ENCODE data around the gene GPR27.
A peak's percentile ranks its signal among the peaks of the same experiment; 100 is the strongest.

GPR27 gene

GRCh38 chr3:71725271-71725991 is 28.2 kb upstream of the GPR27 start, which contains the start of gene EIF4E3:
TSS of gene EIF4E3 (minus strand) at chr3:71725402. CDS start at chr3:71725367, 35 bp downstream.
- Histone ChIP-seq H2BK12ac (ENCODE audit: low read length) (no peak within 1 kb of the TSS), H3K36me3 (ENCODE audit: control insufficient read depth in 1 of 2, insufficient read depth in 2 of 2, low read length in 2 of 2) (no peaks in the 10 kb centered on the region), H3K27me3 (ENCODE audit: insufficient read depth, low read length) (peaks cover 18% of the 10 kb centered on the region), H3K9ac (ENCODE audit: low read length) (no peak within 1 kb of the TSS), H2AFZ (ENCODE audit: insufficient read depth, low read length, poor library complexity) (peak within 1 kb of the TSS; percentile 61), H3K4me1 (ENCODE audit: control insufficient read depth in 1 of 2, insufficient read depth in 2 of 2, low read length in 2 of 2) (peaks cover 6 to 14% of the 10 kb centered on the region in 2 experiments), H3K18ac (ENCODE audit: low read length) (peak within 1 kb of the TSS; percentile 23), H2AK5ac (ENCODE audit: low read length) (no peak within 1 kb of the TSS), H3K14ac (ENCODE audit: low read length) (peak within 1 kb of the TSS; percentile 65), H3K27ac (ENCODE audit: low read depth, low read length) (no peak within 1 kb of the TSS), H4K8ac (ENCODE audit: low read depth, low read length) (peak within 1 kb of the TSS; percentile 12), H3K9me3 (ENCODE audit: insufficient read depth, low read depth, low read length) (peaks cover 3% of the 10 kb centered on the region), H2BK5ac (ENCODE audit: low read depth, low read length, poor library complexity) (no peak within 1 kb of the TSS), H4K91ac (ENCODE audit: low read depth, low read length) (no peak within 1 kb of the TSS), H3K79me1 (ENCODE audit: low read length) (no peaks in the 10 kb centered on the region), H2BK120ac (ENCODE audit: insufficient read depth, low read length, poor library complexity) (no peak within 1 kb of the TSS), H3K4me2 (ENCODE audit: low read length) (peak within 1 kb of the TSS; percentile 74), H4K12ac (ENCODE audit: low read depth, low read length) (no peak within 1 kb of the TSS), H3K4me3 (ENCODE audit: low read depth, low read length) (peak within 1 kb of the TSS; percentile 77), H3K23ac (ENCODE audit: low read length) (no peak within 1 kb of the TSS), H3K4ac (ENCODE audit: low read depth, low read length) (no peak within 1 kb of the TSS), H3K79me2 (ENCODE audit: control insufficient read depth, insufficient read depth, low read length, poor library complexity) (peaks cover 2% of the 10 kb centered on the region)
- DNase-seq = peak in 1 of 2 donors; percentile 46
- WGBS (ENCODE audit: extremely low coverage, insufficient coverage, insufficient read length) = no CpG with 5 or more reads among the region's 80 CpGs

DNA sequence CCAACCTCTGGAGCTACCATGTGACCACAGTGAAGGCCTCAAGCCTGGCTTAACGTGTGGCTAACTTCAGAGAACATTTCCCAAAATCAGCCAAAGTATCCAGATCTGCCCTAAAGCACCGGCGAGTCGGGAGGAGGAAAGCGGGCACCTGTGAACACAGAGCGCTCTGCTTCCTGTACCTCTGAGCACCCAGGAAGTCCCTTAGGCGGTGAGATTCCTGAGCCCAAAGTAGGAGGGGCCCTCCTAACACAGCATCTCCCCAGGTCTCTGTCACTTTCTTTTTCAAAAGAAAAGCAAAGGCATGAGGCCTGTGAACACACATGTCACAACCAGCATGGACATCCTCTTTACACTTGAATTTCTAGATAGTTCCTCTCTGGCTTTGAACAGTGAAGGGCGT is 27.5 kb upstream of the GPR27 start:
- Histone ChIP-seq H3K14ac (ENCODE audit: low read length) (no peak overlapping the region), H3K79me1 (ENCODE audit: low read length) (no peaks in the 10 kb centered on the region), H2BK5ac (ENCODE audit: low read depth, low read length, poor library complexity) (no peak overlapping the region), H2AK5ac (ENCODE audit: low read length) (no peak overlapping the region), H3K23ac (ENCODE audit: low read length) (no peak overlapping the region), H3K9me3 (ENCODE audit: insufficient read depth, low read depth, low read length) (peaks cover 3% of the 10 kb centered on the region), H3K79me2 (ENCODE audit: control insufficient read depth, insufficient read depth, low read length, poor library complexity) (peaks cover 2% of the 10 kb centered on the region), H3K9ac (ENCODE audit: low read length) (no peak overlapping the region), H3K4ac (ENCODE audit: low read depth, low read length) (no peak overlapping the region), H3K27me3 (ENCODE audit: insufficient read depth, low read length) (peaks cover 18% of the 10 kb centered on the region), H2BK120ac (ENCODE audit: insufficient read depth, low read length, poor library complexity) (no peak overlapping the region), H3K18ac (ENCODE audit: low read length) (no peak overlapping the region), H3K4me2 (ENCODE audit: low read length) (no peak overlapping the region), H4K8ac (ENCODE audit: low read depth, low read length) (no peak overlapping the region), H2AFZ (ENCODE audit: insufficient read depth, low read length, poor library complexity) (no peak overlapping the region), H4K12ac (ENCODE audit: low read depth, low read length) (no peak overlapping the region), H3K36me3 (ENCODE audit: control insufficient read depth in 1 of 2, insufficient read depth in 2 of 2, low read length in 2 of 2) (no peaks in the 10 kb centered on the region), H4K91ac (ENCODE audit: low read depth, low read length) (no peak overlapping the region), H3K27ac (ENCODE audit: low read depth, low read length) (no peak overlapping the region), H3K4me1 (ENCODE audit: control insufficient read depth in 1 of 2, insufficient read depth in 2 of 2, low read length in 2 of 2) (peaks cover 6 to 14% of the 10 kb centered on the region in 2 experiments), H3K4me3 (ENCODE audit: low read depth, low read length) (no peak overlapping the region), H2BK12ac (ENCODE audit: low read length) (no peak overlapping the region)
- WGBS (ENCODE audit: extremely low coverage, insufficient coverage, insufficient read length) = no CpG with 5 or more reads among the region's 8 CpGs
- DNase-seq = peak; percentile 2 to 14

- H2AFZ ChIP-seq (ENCODE audit: insufficient read depth, low read length, poor library complexity) = no peak overlapping the region
- WGBS (ENCODE audit: extremely low coverage, insufficient coverage, insufficient read length) = no CpG with 5 or more reads among the region's 4 CpGs
- no peak overlapping the region for H3K23ac ChIP-seq (ENCODE audit: low read length)
- H3K4me2 ChIP-seq (ENCODE audit: low read length) = no peak overlapping the region
- H2BK12ac ChIP-seq (ENCODE audit: low read length) = no peak overlapping the region
- H3K9ac ChIP-seq (ENCODE audit: low read length) = no peak overlapping the region
- no peak overlapping the region for H2AK5ac ChIP-seq (ENCODE audit: low read length)
- no peak overlapping the region for H3K27ac ChIP-seq (ENCODE audit: low read depth, low read length)
- no peak overlapping the region for H3K4ac ChIP-seq (ENCODE audit: low read depth, low read length)
- H4K8ac ChIP-seq (ENCODE audit: low read depth, low read length) = no peak overlapping the region
- H3K4me1 ChIP-seq (ENCODE audit: control insufficient read depth in 1 of 2, insufficient read depth in 2 of 2, low read length in 2 of 2) = peaks cover 6 to 14% of the 10 kb centered on the region in 2 experiments
- H3K79me2 ChIP-seq (ENCODE audit: control insufficient read depth, insufficient read depth, low read length, poor library complexity) = peaks cover 2% of the 10 kb centered on the region
- no peak overlapping the region for H3K14ac ChIP-seq (ENCODE audit: low read length)
- no peaks in the 10 kb centered on the region for H3K79me1 ChIP-seq (ENCODE audit: low read length)
- H3K4me3 ChIP-seq (ENCODE audit: low read depth, low read length) = no peak overlapping the region
- H3K9me3 ChIP-seq (ENCODE audit: insufficient read depth, low read depth, low read length) = peaks cover 3% of the 10 kb centered on the region
- H4K12ac ChIP-seq (ENCODE audit: low read depth, low read length) = no peak overlapping the region
- no peak overlapping the region for H2BK5ac ChIP-seq (ENCODE audit: low read depth, low read length, poor library complexity)
- no peak overlapping the region for H4K91ac ChIP-seq (ENCODE audit: low read depth, low read length)
- H3K27me3 ChIP-seq (ENCODE audit: insufficient read depth, low read length) = peaks cover 15% of the 10 kb centered on the region
- H3K36me3 ChIP-seq (ENCODE audit: control insufficient read depth in 1 of 2, insufficient read depth in 2 of 2, low read length in 2 of 2) = no peaks in the 10 kb centered on the region
- DNase-seq = no peak
- H3K18ac ChIP-seq (ENCODE audit: low read length) = no peak overlapping the region
- H2BK120ac ChIP-seq (ENCODE audit: insufficient read depth, low read length, poor library complexity) = no peak overlapping the region
Measured at GRCh38 chr3:71728632-71729342, 24.9 kb upstream of the GPR27 start.

DNA sequence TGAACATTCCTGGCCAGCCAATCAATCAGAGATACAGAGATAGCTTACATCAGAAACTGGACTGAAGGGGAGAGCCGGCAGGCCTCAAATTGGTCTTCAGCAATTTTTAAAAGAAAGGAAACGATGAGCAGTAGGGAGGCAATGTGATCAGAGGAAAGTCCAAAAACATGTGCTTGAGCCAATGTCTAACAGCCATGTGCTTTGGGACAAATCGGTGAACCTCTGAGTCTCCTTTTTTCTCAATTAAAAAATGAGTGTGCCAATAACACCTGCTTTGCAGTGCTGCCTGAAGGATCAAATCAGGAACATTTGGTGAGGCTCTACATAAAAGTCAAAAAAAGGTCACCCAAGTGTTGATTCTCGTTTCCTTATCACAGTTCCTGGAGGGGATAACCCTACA is 21.0 kb upstream of the GPR27 start:
- H4K12ac ChIP-seq (ENCODE audit: low read depth, low read length) = no peak overlapping the region
- H3K4me3 ChIP-seq (ENCODE audit: low read depth, low read length) = no peak overlapping the region
- H3K79me1 ChIP-seq (ENCODE audit: low read length) = no peaks in the 10 kb centered on the region
- no peak overlapping the region for H2AFZ ChIP-seq (ENCODE audit: insufficient read depth, low read length, poor library complexity)
- no CpG with 5 or more reads among the region's 4 CpGs for WGBS (ENCODE audit: extremely low coverage, insufficient coverage, insufficient read length)
- no peak overlapping the region for H2BK5ac ChIP-seq (ENCODE audit: low read depth, low read length, poor library complexity)
- H3K9me3 ChIP-seq (ENCODE audit: insufficient read depth, low read depth, low read length) = no peaks in the 10 kb centered on the region
- H2BK120ac ChIP-seq (ENCODE audit: insufficient read depth, low read length, poor library complexity) = no peak overlapping the region
- H3K27me3 ChIP-seq (ENCODE audit: insufficient read depth, low read length) = no peaks in the 10 kb centered on the region
- peaks cover 3 to 6% of the 10 kb centered on the region in 2 experiments for H3K4me1 ChIP-seq (ENCODE audit: control insufficient read depth in 1 of 2, insufficient read depth in 2 of 2, low read length in 2 of 2)
- H4K8ac ChIP-seq (ENCODE audit: low read depth, low read length) = no peak overlapping the region
- H3K79me2 ChIP-seq (ENCODE audit: control insufficient read depth, insufficient read depth, low read length, poor library complexity) = no peaks in the 10 kb centered on the region
- no peak overlapping the region for H4K91ac ChIP-seq (ENCODE audit: low read depth, low read length)
- no peak overlapping the region for H3K4me2 ChIP-seq (ENCODE audit: low read length)
- H3K27ac ChIP-seq (ENCODE audit: low read depth, low read length) = no peak overlapping the region
- H3K14ac ChIP-seq (ENCODE audit: low read length) = no peak overlapping the region
- no peak overlapping the region for H3K4ac ChIP-seq (ENCODE audit: low read depth, low read length)
- no peak overlapping the region for H2AK5ac ChIP-seq (ENCODE audit: low read length)
- H3K36me3 ChIP-seq (ENCODE audit: control insufficient read depth in 1 of 2, insufficient read depth in 2 of 2, low read length in 2 of 2) = no peaks in the 10 kb centered on the region
- no peak overlapping the region for H3K18ac ChIP-seq (ENCODE audit: low read length)
- DNase-seq = no peak
- no peak overlapping the region for H3K23ac ChIP-seq (ENCODE audit: low read length)
- no peak overlapping the region for H3K9ac ChIP-seq (ENCODE audit: low read length)
- H2BK12ac ChIP-seq (ENCODE audit: low read length) = no peak overlapping the region
